HL-60 (cell line): ENCODE measurements around the gene UFD1.

Experiments
- DNase-seq, 2 experiments: peaks; one replicate each; pipeline ENCODE4 v3.0.0-alpha.2; 2010 to 2020; ENCODE audit warnings: low read depth in 1 of 2, low spot score in 1 of 2
- H3K27ac ChIP-seq: fragments of 250-450 bp; sonication (Bioruptor Pico); replicated peaks from 2 replicates; pipeline ENCODE4 v1.5.1; 2020; ENCODE audit warnings: mild to moderate bottlenecking, moderate library complexity
- H3K27me3 ChIP-seq: fragments of 250-450 bp; sonication (Bioruptor Pico); 2 replicates; pipeline ENCODE4 v1.5.1; 2021; ENCODE audit warnings: mild to moderate bottlenecking, moderate library complexity; ENCODE audit not compliant: insufficient read depth, poor library complexity, severe bottlenecking
- H3K4me3 ChIP-seq: replicated peaks from 2 replicates; pipeline ENCODE4 v1.5.1; 2011; ENCODE audit warnings: mild to moderate bottlenecking, control low read depth, low read length; ENCODE audit not compliant: insufficient read depth
- CTCF ChIP-seq: IDR thresholded peaks from one replicate; pipeline ENCODE4 v1.5.1; 2011; ENCODE audit warnings: low read length, control low read depth, inconsistent platforms; ENCODE audit not compliant: insufficient read depth
- GABPA ChIP-seq: IDR thresholded peaks from 2 replicates; pipeline ENCODE4 v1.6.1; 2012; ENCODE audit warnings: low read depth
- POLR2AphosphoS5 ChIP-seq: IDR thresholded peaks from 2 replicates; pipeline ENCODE4 v1.6.1; 2012; ENCODE audit warnings: low read depth
- SPI1 ChIP-seq: IDR thresholded peaks from 2 replicates; pipeline ENCODE4 v1.6.1; 2012; ENCODE audit warnings: low read depth, mild to moderate bottlenecking, borderline replicate concordance
- TF ChIP-seq, protein P1 (sequence below): IDR thresholded peaks from 2 replicates; pipeline ENCODE4 v1.6.1; 2012; ENCODE audit warnings: low read depth; ENCODE audit not compliant: insufficient replicate concordance

The UFD1 gene

GRCh38 chr22:19476023-19476422 lies 3.0 kb downstream of the UFD1 start:
- DNase-seq: no peak
- Histone ChIP-seq H3K27me3 (no peaks in the 10 kb centered on the region), H3K4me3 (no peak overlapping the region), H3K27ac (no peak overlapping the region)
- TF ChIP-seq CTCF (no peak), GABPA (no peak), SPI1 (no peak), POLR2AphosphoS5 (no peak)
- TF ChIP-seq, protein P1, sequence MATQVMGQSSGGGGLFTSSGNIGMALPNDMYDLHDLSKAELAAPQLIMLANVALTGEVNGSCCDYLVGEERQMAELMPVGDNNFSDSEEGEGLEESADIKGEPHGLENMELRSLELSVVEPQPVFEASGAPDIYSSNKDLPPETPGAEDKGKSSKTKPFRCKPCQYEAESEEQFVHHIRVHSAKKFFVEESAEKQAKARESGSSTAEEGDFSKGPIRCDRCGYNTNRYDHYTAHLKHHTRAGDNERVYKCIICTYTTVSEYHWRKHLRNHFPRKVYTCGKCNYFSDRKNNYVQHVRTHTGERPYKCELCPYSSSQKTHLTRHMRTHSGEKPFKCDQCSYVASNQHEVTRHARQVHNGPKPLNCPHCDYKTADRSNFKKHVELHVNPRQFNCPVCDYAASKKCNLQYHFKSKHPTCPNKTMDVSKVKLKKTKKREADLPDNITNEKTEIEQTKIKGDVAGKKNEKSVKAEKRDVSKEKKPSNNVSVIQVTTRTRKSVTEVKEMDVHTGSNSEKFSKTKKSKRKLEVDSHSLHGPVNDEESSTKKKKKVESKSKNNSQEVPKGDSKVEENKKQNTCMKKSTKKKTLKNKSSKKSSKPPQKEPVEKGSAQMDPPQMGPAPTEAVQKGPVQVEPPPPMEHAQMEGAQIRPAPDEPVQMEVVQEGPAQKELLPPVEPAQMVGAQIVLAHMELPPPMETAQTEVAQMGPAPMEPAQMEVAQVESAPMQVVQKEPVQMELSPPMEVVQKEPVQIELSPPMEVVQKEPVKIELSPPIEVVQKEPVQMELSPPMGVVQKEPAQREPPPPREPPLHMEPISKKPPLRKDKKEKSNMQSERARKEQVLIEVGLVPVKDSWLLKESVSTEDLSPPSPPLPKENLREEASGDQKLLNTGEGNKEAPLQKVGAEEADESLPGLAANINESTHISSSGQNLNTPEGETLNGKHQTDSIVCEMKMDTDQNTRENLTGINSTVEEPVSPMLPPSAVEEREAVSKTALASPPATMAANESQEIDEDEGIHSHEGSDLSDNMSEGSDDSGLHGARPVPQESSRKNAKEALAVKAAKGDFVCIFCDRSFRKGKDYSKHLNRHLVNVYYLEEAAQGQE: no peak

DNA sequence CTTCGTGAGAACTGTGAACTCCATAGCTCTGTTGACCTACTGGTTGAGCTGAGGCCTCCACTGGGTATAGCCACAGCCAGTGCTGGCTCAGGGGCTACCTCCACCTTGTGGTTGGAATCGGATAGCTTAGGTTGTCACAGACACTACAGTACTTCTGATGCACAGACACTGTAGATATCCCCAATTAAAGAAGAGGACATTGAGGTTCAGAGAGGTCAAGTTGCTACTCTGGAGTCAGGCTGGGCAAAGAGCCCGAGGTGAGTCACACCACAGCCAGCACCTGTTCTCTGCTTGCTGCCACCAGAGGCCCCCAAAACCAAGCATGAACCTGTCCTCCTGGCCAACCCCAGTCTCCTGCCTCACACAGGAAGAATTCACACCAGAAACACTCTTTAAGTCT lies 5.4 kb downstream of the UFD1 start:
- no peak overlapping the region for H3K4me3 ChIP-seq
- H3K27me3 ChIP-seq: no peaks in the 10 kb centered on the region
- TF ChIP-seq CTCF (no peak), POLR2AphosphoS5 (no peak), SPI1 (no peak), GABPA (no peak)
- TF ChIP-seq, protein P1: no peak
- H3K27ac ChIP-seq: no peak overlapping the region
- no peak for DNase-seq

DNA sequence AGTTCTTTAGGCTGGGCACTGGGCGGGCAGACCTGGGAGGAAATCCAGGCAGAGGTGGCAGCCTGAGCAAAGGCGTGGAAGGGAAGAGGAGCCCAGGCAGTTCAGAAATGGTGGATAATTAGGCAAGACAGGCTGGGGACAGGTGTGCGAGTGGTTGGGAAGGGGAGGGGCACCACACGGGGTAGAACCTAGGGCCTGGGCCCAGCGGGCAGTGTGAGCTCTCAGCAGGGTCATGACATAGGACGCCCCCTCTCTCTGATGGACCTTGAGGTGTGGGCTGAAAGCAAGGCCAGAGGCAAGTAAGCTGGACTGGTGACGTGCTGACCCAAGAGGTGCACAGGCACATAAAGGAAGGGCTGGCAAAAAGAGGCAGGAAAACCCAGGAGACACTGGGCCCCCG lies 6.8 kb downstream of the UFD1 start:
- no peak for TF ChIP-seq SPI1
- no peak for TF ChIP-seq CTCF
- TF ChIP-seq GABPA: no peak
- no peak for TF ChIP-seq POLR2AphosphoS5
- TF ChIP-seq, protein P1: no peak
- no peak for DNase-seq
- no peak overlapping the region for H3K27ac ChIP-seq
- no peak overlapping the region for H3K4me3 ChIP-seq
- H3K27me3 ChIP-seq: no peaks in the 10 kb centered on the region
